RWPE2 (cell line): ENCODE data around the gene NUDT3.

Source experiments
- ATAC-seq: fragments of 200-7000 bp; cut with Tn5 transposase; 3 replicates; pipeline ENCODE4 v1.9.1; 2021; ENCODE audit warnings: low read depth
- DNase-seq: peaks from one replicate; pipeline ENCODE4 v3.0.0-alpha.2; 2020; ENCODE audit warnings: low spot score
- H3K27ac ChIP-seq: fragments of 450-650 bp; 2 replicates; pipeline ENCODE4 v1.5.1; 2017; ENCODE audit warnings: mild to moderate bottlenecking; ENCODE audit not compliant: poor library complexity, severe bottlenecking
- H3K27me3 ChIP-seq: fragments of 250-450 bp; sonication (Bioruptor Pico); 2 replicates; pipeline ENCODE4 v1.5.1; 2021; ENCODE audit warnings: mild to moderate bottlenecking, moderate library complexity; ENCODE audit not compliant: insufficient read depth, poor library complexity, severe bottlenecking
- H3K36me3 ChIP-seq: fragments of 250-450 bp; sonication (Bioruptor Pico); 2 replicates; pipeline ENCODE4 v1.5.1; 2020; ENCODE audit warnings: low read depth, mild to moderate bottlenecking, moderate library complexity
- H3K4me1 ChIP-seq: fragments of 250-450 bp; sonication (Bioruptor Pico); 2 replicates; pipeline ENCODE4 v1.5.1; 2021; ENCODE audit warnings: mild to moderate bottlenecking, moderate library complexity; ENCODE audit not compliant: insufficient read depth, poor library complexity, severe bottlenecking
- H3K4me3 ChIP-seq: fragments of 250-450 bp; sonication (Bioruptor Pico); 2 replicates; pipeline ENCODE4 v1.5.1; 2021; ENCODE audit warnings: mild to moderate bottlenecking, moderate library complexity; ENCODE audit not compliant: severe bottlenecking
- H3K9me3 ChIP-seq: fragments of 250-450 bp; sonication (Bioruptor Pico); 2 replicates; pipeline ENCODE4 v1.5.1; 2021; ENCODE audit warnings: mild to moderate bottlenecking, moderate library complexity; ENCODE audit not compliant: severe bottlenecking
- CTCF ChIP-seq: fragments of 450-650 bp; IDR thresholded peaks from one replicate; pipeline ENCODE4 v1.5.1; 2017; ENCODE audit warnings: mild to moderate bottlenecking, moderate library complexity; ENCODE audit not compliant: poor library complexity, severe bottlenecking

NUDT3 gene

GRCh38 chr6:34237722-34238584 lies 154.5 kb downstream of the NUDT3 start:
- ATAC-seq, result no peak

DNA sequence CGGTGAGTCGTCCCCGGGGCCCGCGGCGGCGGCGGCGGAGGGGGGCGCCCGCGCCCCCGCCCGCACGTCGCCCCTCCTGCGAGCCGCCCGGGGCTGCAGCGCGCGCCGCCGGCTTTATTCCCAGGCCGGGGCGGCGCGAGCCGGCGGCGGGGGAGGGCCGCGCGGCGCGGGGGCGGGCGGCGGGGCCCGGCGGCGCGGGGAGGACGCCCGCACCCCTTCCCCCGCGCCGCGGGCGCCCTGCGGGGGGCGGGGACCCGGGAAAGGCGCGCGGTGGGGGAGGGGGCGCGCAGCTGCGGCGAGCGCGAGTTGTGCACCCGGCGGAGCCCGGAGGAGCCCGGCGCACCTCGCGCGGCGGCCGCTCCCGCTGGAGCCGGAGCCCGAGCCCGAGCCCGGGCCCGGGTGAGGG lies 155.2 kb downstream of the NUDT3 start:
- Histone ChIP-seq H3K27me3 (no peaks in the 10 kb centered on the region), H3K4me3 (peak overlapping the region; percentile 98), H3K27ac (peak overlapping the region; percentile 95), H3K4me1 (peaks cover 37% of the 10 kb centered on the region), H3K9me3 (no peaks in the 10 kb centered on the region), H3K36me3 (peaks cover 37% of the 10 kb centered on the region)
- TF ChIP-seq CTCF, result no peak
- ATAC-seq (no peak), DNase-seq (no peak)

More at GRCh38 chr6:34237722-34238584, 154.5 kb downstream of the NUDT3 start:
- H3K4me1 ChIP-seq, result peaks cover 44% of the 10 kb centered on the region
- peak; percentile 42 for DNase-seq
- TF ChIP-seq CTCF, result peak; percentile 43
- no peaks in the 10 kb centered on the region for H3K9me3 ChIP-seq
- no peaks in the 10 kb centered on the region for H3K27me3 ChIP-seq
- peaks cover 43% of the 10 kb centered on the region for H3K36me3 ChIP-seq
- peak overlapping the region; percentile 98 for H3K4me3 ChIP-seq
- peak overlapping the region; percentile 95 for H3K27ac ChIP-seq

DNA sequence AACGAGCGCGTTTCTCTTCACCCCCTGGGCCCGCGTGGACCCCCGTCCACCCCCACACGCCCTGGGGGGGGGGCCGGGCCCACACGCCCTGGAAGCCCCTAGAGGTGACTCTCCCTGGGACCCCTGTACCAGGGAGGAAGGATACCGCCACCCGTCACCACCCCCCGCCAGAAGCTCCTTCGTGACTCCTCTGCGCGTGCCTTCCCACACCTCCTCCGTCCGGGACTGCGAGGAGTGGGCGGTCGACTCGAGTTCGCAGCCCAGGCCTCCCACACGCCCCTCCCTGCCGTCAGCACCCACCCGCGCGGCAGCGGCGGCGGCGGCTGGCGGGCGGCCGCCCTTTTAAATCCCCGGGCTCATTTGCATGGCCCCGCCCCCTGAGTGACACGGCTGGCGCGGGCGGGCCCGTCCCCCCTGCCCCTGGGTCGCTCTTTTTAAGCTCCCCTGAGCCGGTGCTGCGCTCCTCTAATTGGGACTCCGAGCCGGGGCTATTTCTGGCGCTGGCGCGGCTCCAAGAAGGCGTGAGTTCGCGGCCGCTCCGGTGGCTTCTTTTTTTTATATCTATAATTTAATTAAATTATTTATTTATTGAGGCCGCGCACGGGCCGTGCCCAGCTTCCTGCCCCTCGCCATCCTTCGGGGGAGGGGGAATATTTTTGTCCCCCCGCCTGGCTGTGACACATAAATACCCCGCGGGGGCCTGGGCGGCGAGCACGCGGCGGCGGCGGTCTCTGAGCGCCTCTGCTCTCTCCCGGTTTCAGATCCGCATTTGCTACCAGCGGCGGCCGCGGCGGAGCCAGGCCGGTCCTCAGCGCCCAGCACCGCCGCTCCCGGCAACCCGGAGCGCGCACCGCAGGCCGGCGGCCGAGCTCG lies 155.8 kb downstream of the NUDT3 start, which contains the start of gene HMGA1:
Gene HMGA1, plus strand, starts transcription at position 431 of the 873 bp plus-strand sequence. CDS start 3,908 bp downstream, outside the sequence.
- H3K9me3 ChIP-seq, result no peaks in the 10 kb centered on the region
- H3K4me3 ChIP-seq, result peak within 1 kb of the TSS; percentile 98
- ATAC-seq, result peak; percentile 64
- no peak for TF ChIP-seq CTCF
- peak; percentile 86 for DNase-seq
- H3K4me1 ChIP-seq, result peaks cover 31% of the 10 kb centered on the region
- peak within 1 kb of the TSS; percentile 95 for H3K27ac ChIP-seq
- peaks cover 31% of the 10 kb centered on the region for H3K36me3 ChIP-seq
- no peaks in the 10 kb centered on the region for H3K27me3 ChIP-seq

GRCh38 chr6:34236131-34236442 lies 156.4 kb downstream of the NUDT3 start:
- TF ChIP-seq CTCF, result no peak
- H3K27ac ChIP-seq, result peak overlapping the region; percentile 95
- DNase-seq (no peak), ATAC-seq (peak; percentile 17; the same call in 2 of the 3 replicates)
- H3K9me3 ChIP-seq, result no peaks in the 10 kb centered on the region
- peaks cover 25% of the 10 kb centered on the region for H3K36me3 ChIP-seq
- peaks cover 27% of the 10 kb centered on the region for H3K4me1 ChIP-seq
- H3K4me3 ChIP-seq, result peak overlapping the region; percentile 98
- no peaks in the 10 kb centered on the region for H3K27me3 ChIP-seq
